AML-193 (cell line): ENCODE measurements around the gene ATP6V0C.

Experiments used
- DNase-seq, 2 experiments: peaks; one replicate each; lab custom pipeline; 2025; lab: John Stamatoyannopoulos, UW

The ATP6V0C gene

GRCh38 chr16:2513405-2514332 is at the start of gene ATP6V0C:
Gene ATP6V0C, plus strand, starts transcription at chr16:2513952. Its CDS starts 152 bp downstream, at chr16:2514104.
- peak; percentile 59 to 92 for DNase-seq

- no peak for DNase-seq
These were observed 49.4 kb upstream of the ATP6V0C start for GRCh38 chr16:2464333-2464732.

GRCh38 chr16:2465653-2466415 is 47.9 kb upstream of the ATP6V0C start:
- no peak for DNase-seq

GRCh38 chr16:2466667-2467527 is 46.9 kb upstream of the ATP6V0C start:
- no peak for DNase-seq

GRCh38 chr16:2467528-2468232 is 46.1 kb upstream of the ATP6V0C start:
- DNase-seq = no peak

GRCh38 chr16:2468233-2468724 is 45.5 kb upstream of the ATP6V0C start:
- no peak for DNase-seq

- DNase-seq = no peak
These were observed 44.9 kb upstream of the ATP6V0C start for GRCh38 chr16:2468725-2469398.

GRCh38 chr16:2469399-2470233 is 44.1 kb upstream of the ATP6V0C start:
- no peak for DNase-seq

GRCh38 chr16:2470234-2470601 is 43.5 kb upstream of the ATP6V0C start:
- DNase-seq = no peak

- DNase-seq = no peak
These were observed 43.1 kb upstream of the ATP6V0C start for GRCh38 chr16:2470603-2471015.

GRCh38 chr16:2471016-2471652 is 42.6 kb upstream of the ATP6V0C start, which contains the start of gene NTN3:
Gene NTN3, plus strand, starts transcription at chr16:2471297. Its CDS starts 405 bp downstream, at chr16:2471702.
- DNase-seq = no peak

GRCh38 chr16:2471653-2472487 is 41.9 kb upstream of the ATP6V0C start:
- no peak for DNase-seq

GRCh38 chr16:2472488-2472864 is 41.3 kb upstream of the ATP6V0C start:
- DNase-seq = no peak

- DNase-seq = no peak
These were observed 40.8 kb upstream of the ATP6V0C start for GRCh38 chr16:2472885-2473445.

GRCh38 chr16:2473446-2473926 is 40.3 kb upstream of the ATP6V0C start:
- DNase-seq = peak in 1 of 2 experiments; percentile 20

GRCh38 chr16:2473999-2474876 is 39.5 kb upstream of the ATP6V0C start:
- peak; percentile 25 to 34 for DNase-seq
